Type B pancreatic cell (in vitro differentiated cells): ENCODE data around the gene NUDCD3. TPM values are rescaled to one million over a fixed set of nuclear protein-coding genes. Genes with fewer than 3 reads are reported as not detected.

Source experiments
- DNase-seq: peaks from one replicate; pipeline ENCODE4 v3.0.0; 2021; ENCODE audit warnings: mixed read lengths; ENCODE audit not compliant: unreplicated experiment; ENCODE audit errors: extremely low spot score
- H3K27ac Mint-ChIP-seq: 2 replicates; pipeline ENCODE4 v1.8.0; 2021; ENCODE audit warnings: mild to moderate bottlenecking, mixed read lengths
- H3K27me3 Mint-ChIP-seq: 2 replicates; pipeline ENCODE4 v1.8.0; 2021; ENCODE audit warnings: mixed read lengths
- H3K36me3 Mint-ChIP-seq: 2 replicates; pipeline ENCODE4 v1.8.0; 2021; ENCODE audit warnings: mixed read lengths
- H3K4me1 Mint-ChIP-seq: one replicate; pipeline ENCODE4 v1.8.0; 2021; ENCODE audit warnings: mixed read lengths; ENCODE audit not compliant: unreplicated experiment
- H3K4me3 Mint-ChIP-seq: 2 replicates; pipeline ENCODE4 v1.8.0; 2021; ENCODE audit warnings: mild to moderate bottlenecking, mixed read lengths
- H3K9me3 Mint-ChIP-seq: 2 replicates; pipeline ENCODE4 v1.8.0; 2021; ENCODE audit warnings: mixed read lengths
- total RNA-seq: library from RNA; stranded (reverse); gene quantifications from 2 replicates; pipeline ENCODE4 v1.2.1, GENCODE V29; 2021; ENCODE audit warnings: low replicate concordance
- TF ChIP-seq, protein P1 (sequence below): fragments of 200-600 bp; sonication (generic); conservative IDR thresholded peaks from 2 replicates; pipeline ENCODE4 v1.5.0; 2021; ENCODE audit warnings: antibody characterized with exemption, mild to moderate bottlenecking

The NUDCD3 gene
- total RNA-seq, 1 donor from 2014 or later: 88.5 TPM

DNA sequence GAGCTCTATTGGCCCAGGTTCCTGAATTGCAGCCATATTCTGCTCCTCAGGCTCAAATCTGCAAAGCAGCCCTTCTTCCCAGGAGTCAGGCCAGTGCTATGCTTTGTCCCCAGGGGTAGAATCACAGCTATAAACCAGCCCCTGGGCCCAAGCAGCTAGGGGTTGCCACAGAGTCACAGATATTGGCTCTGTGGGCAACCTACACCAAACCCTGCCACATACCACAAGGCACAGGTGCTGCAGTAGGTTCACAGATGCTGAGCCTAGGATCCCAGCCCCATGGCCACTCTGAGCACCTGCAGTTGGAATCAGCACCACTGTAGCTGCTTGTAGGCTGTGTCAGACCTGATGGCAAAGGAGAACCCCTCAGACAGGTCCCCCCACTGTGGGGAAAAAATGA lies 122.0 kb downstream of the NUDCD3 start:
- Mint-ChIP-seq H3K4me3 (no peak overlapping the region), H3K36me3 (no peaks in the 10 kb centered on the region), H3K27ac (no peak overlapping the region), H3K9me3 (no peaks in the 10 kb centered on the region), H3K4me1 (no peaks in the 10 kb centered on the region), H3K27me3 (peaks cover 39% of the 10 kb centered on the region)
- DNase-seq: no peak
- TF ChIP-seq, protein P1, sequence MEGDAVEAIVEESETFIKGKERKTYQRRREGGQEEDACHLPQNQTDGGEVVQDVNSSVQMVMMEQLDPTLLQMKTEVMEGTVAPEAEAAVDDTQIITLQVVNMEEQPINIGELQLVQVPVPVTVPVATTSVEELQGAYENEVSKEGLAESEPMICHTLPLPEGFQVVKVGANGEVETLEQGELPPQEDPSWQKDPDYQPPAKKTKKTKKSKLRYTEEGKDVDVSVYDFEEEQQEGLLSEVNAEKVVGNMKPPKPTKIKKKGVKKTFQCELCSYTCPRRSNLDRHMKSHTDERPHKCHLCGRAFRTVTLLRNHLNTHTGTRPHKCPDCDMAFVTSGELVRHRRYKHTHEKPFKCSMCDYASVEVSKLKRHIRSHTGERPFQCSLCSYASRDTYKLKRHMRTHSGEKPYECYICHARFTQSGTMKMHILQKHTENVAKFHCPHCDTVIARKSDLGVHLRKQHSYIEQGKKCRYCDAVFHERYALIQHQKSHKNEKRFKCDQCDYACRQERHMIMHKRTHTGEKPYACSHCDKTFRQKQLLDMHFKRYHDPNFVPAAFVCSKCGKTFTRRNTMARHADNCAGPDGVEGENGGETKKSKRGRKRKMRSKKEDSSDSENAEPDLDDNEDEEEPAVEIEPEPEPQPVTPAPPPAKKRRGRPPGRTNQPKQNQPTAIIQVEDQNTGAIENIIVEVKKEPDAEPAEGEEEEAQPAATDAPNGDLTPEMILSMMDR: no peak

DNA sequence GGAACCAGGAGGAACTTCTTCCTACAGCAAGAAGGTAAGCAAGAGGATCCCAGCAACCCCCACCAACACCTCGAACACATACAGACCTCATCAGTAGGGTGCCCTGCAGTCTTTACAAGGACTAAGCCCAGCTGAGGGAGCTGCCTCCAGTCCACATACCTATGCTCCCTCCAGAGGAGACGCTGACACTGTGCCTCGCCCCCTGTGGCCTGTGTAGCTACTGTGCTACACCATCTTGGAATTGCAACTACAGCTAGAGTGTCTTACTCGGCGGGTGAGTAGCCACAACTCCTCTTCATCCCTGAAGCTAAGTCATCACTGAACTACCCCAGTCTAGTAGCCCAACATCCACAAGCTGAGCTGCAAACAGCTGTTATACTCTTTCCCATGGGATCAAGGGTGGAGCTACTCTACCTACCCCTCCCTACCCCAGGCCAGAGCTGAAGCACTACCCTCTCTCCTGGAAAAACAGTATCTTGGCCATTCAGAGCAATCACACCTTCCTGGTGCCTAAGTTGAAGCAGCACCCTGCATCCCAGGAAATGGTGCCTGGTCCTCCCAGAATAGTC lies 122.9 kb downstream of the NUDCD3 start:
- no peaks in the 10 kb centered on the region for H3K36me3 Mint-ChIP-seq
- TF ChIP-seq, protein P1: no peak
- DNase-seq: no peak
- no peak overlapping the region for H3K4me3 Mint-ChIP-seq
- peaks cover under 1% of the 10 kb centered on the region for H3K9me3 Mint-ChIP-seq
- H3K27ac Mint-ChIP-seq: no peak overlapping the region
- H3K27me3 Mint-ChIP-seq: peaks cover 37% of the 10 kb centered on the region
- H3K4me1 Mint-ChIP-seq: no peaks in the 10 kb centered on the region

DNA sequence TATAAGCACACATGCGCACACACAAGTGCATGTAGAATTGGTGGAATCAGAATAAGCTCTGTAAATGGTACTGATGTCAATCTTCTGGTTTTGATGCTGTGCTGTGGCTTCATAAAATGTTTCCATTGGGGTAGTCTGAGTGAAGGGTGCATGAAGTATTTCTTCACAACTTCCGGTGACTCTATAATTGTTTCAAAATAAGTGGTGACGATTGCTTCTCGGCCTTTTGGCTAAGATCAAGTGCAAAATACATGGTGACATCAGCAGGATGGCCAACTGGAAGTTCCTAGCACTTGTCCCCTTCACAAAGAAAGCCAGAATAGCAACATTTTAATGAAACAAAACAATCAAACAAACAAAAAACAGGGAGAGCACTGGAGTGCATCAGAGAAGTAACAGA lies 123.5 kb downstream of the NUDCD3 start:
- H3K4me1 Mint-ChIP-seq: no peaks in the 10 kb centered on the region
- H3K9me3 Mint-ChIP-seq: peaks cover 5% of the 10 kb centered on the region
- H3K36me3 Mint-ChIP-seq: no peaks in the 10 kb centered on the region
- no peak overlapping the region for H3K4me3 Mint-ChIP-seq
- TF ChIP-seq, protein P1: no peak
- peaks cover 43% of the 10 kb centered on the region for H3K27me3 Mint-ChIP-seq
- no peak for DNase-seq
- H3K27ac Mint-ChIP-seq: no peak overlapping the region

DNA sequence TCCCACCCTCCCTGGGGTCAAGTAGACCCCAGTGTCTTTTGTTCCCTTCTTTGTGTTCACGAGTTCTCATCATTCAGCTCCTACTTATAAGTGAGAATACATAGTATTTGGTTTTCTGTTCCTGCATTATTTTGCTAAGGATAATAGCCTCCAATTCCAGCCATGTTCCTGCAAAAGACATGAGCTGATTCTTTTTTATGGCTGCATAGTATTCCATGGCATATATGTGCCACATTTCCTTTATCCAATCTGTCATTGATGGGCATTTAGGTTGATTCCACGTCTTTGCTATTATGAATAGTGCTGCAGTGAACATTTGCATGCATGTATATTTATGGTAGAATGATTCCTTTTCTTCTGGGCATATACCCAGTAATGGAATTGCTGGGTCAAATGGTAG lies 136.8 kb downstream of the NUDCD3 start:
- no peaks in the 10 kb centered on the region for H3K36me3 Mint-ChIP-seq
- H3K9me3 Mint-ChIP-seq: no peaks in the 10 kb centered on the region
- DNase-seq: no peak
- H3K4me1 Mint-ChIP-seq: no peaks in the 10 kb centered on the region
- peaks cover 54% of the 10 kb centered on the region for H3K27me3 Mint-ChIP-seq
- no peak overlapping the region for H3K4me3 Mint-ChIP-seq
- TF ChIP-seq, protein P1: no peak
- no peak overlapping the region for H3K27ac Mint-ChIP-seq

DNA sequence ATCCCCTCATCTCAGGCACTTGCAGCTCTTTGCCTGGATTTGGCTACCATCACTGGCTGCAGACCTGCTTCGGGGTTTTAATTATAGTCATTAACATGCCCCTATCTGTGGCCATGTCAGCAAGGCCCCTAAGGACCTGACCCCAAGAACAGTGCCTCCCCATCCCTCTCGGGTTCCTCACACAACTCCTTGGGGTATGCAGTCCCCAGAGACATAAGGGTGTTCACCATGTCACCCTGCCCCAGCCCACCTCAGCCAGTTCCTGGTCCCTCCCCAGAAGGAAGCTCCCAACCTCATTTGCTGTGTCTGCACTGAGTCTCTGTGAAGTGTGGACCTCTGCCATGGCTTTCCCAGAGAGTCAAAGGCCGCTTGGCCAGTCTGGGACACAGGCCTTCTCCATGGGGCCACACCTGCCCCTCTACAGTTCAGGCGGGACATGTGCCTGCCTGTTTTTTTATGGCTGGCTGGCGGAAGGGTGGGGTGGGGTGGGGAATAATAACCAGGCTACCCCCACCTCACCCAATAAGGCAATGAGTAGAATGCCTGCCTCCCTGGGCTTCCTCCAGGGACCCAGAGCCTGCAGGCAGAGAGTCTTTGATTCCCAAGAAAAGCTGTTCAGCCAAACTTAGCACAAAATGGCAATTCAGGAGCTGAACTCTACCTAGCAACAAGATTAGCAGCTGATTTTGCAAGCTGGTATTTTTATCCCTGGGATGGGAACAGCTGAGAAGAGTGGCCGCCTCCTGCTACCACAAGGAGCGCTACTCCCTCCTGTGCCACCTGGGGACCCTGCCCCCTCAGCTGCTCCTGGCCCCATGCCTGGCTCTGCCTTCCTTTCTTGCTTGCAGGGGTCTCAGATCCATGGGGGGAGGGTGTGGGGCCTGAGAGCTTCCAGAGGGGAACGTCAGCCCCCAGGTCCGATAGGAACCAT lies 141.3 kb downstream of the NUDCD3 start:
- no peak overlapping the region for H3K27ac Mint-ChIP-seq
- H3K4me3 Mint-ChIP-seq: no peak overlapping the region
- H3K27me3 Mint-ChIP-seq: peaks cover 40% of the 10 kb centered on the region
- H3K36me3 Mint-ChIP-seq: no peaks in the 10 kb centered on the region
- H3K4me1 Mint-ChIP-seq: no peaks in the 10 kb centered on the region
- DNase-seq: no peak
- H3K9me3 Mint-ChIP-seq: no peaks in the 10 kb centered on the region
- TF ChIP-seq, protein P1: peak; percentile 18
